Measurements from ENCODE around the gene CYB5R2. TPM values are rescaled to one million over a fixed set of nuclear protein-coding genes. Genes with fewer than 3 reads are reported as not detected.

CYB5R2 gene
- polyA plus RNA-seq, 1 experiment = 7.3 TPM

DNA sequence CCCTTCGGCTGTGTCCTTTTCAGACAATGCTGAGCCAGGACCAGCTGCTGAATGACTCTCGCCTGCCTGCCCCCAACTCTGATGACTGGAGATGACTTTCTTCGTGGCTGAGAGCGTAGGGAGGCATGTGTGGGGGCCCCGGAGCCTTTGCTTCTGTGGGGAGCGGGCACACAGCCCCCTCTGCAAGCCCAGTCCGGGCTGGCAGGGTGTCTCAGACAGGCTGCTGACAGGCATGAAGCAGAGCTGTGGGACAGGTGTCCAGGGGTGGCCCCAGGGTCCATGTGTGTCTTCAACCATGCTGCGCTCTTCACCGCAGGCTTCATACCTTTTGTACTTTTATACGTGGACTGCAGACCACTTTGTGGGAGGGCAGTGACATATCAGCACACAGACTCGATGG, 16.6 kb downstream of the CYB5R2 start:
- no peak for DNase-seq (ENCODE audit: low read depth, low spot score)
- TF ChIP-seq, protein P1, sequence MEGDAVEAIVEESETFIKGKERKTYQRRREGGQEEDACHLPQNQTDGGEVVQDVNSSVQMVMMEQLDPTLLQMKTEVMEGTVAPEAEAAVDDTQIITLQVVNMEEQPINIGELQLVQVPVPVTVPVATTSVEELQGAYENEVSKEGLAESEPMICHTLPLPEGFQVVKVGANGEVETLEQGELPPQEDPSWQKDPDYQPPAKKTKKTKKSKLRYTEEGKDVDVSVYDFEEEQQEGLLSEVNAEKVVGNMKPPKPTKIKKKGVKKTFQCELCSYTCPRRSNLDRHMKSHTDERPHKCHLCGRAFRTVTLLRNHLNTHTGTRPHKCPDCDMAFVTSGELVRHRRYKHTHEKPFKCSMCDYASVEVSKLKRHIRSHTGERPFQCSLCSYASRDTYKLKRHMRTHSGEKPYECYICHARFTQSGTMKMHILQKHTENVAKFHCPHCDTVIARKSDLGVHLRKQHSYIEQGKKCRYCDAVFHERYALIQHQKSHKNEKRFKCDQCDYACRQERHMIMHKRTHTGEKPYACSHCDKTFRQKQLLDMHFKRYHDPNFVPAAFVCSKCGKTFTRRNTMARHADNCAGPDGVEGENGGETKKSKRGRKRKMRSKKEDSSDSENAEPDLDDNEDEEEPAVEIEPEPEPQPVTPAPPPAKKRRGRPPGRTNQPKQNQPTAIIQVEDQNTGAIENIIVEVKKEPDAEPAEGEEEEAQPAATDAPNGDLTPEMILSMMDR (IDR thresholded peaks at IDR 0.05; ENCODE audit: low read depth, low read length) = no peak
- POLR2A ChIA-PET = interaction anchor here (0.5 to 1.2 kb wide), 3 partner anchors 61 to 85 kb away, joined by 5 to 6 read pairs (median 6); no protein-coding TSS in a partner anchor

DNA sequence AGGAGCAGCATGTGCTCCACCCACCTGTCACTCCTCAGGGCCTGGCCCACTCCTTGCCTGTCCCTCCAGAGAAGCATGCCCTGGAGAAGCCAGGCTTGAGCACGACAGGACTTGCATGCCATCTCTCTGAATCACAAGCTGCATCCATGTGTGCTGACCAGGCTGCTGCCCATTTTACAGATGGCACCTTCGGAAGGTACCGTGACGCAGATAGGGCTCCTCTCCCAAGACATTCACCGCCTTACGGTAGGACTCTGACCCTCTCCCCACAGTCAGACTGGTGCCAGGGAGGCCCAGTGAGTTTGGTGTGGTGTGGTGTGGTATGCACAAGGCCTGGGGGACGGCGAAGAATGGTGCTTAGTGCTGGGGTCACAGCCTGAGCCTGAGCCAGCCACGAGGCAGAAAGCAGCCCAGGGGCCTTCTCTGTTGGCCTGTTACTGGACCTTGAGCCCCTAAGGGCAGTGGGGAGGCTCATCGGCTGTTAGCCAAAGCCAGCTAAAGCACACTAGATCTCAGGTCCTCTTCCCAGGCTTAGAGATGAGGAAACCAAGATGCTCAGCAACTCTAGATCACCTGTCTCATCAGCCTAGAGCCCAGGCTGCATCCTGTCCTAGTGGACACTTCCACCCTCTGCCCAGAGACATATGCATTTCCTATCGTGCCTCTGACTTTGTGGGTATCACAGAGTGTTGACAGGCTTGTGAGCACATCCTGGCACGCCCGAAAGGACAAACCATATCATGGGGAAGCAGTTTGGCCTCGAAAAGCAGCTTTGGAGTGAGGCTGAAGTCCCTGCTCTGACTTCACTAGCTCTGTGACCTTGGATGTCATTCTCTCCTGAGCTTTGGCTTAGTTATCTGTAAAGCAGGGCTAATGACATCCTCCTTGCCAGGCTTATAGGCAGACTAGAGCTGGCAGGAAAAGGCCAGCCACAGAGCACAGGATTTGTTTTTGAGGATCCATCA, 17.8 kb downstream of the CYB5R2 start:
- Histone ChIP-seq H3K9me3 (ENCODE audit: control insufficient read depth, insufficient read depth, low read length) (no peaks in the 10 kb centered on the region), H3K27me3 (ENCODE audit: control insufficient read depth, insufficient read depth, low read length) (no peaks in the 10 kb centered on the region), H3K4me3 (ENCODE audit: low read depth, low read length) (no peak overlapping the region), H3K27ac (ENCODE audit: low read depth, low read length) (no peak overlapping the region)
- ChIA-PET POLR2A (no interaction called here), CTCF (interaction anchor here (0.9 to 8.8 kb wide), 3 partner anchors 10 to 82 kb away, joined by 3 to 184 read pairs (median 12); no protein-coding TSS in a partner anchor)
- TF ChIP-seq, protein P1 (IDR thresholded peaks at IDR 0.05; ENCODE audit: low read depth, low read length) = no peak
- DNase-seq (ENCODE audit: low read depth, low spot score) = no peak

More for the DNA sequence above, 16.6 kb downstream of the CYB5R2 start:
- no peak overlapping the region for H3K4me3 ChIP-seq (ENCODE audit: low read depth, low read length)
- no peak overlapping the region for H3K27ac ChIP-seq (ENCODE audit: low read depth, low read length)
- CTCF ChIA-PET = interaction anchor here (0.6 to 8.8 kb wide), 24 partner anchors 9 to 559 kb away, joined by 3 to 184 read pairs (median 4); partner anchors contain the start of gene PPFIBP2
- no peaks in the 10 kb centered on the region for H3K9me3 ChIP-seq (ENCODE audit: control insufficient read depth, insufficient read depth, low read length)
- H3K27me3 ChIP-seq (ENCODE audit: control insufficient read depth, insufficient read depth, low read length) = no peaks in the 10 kb centered on the region

DNA sequence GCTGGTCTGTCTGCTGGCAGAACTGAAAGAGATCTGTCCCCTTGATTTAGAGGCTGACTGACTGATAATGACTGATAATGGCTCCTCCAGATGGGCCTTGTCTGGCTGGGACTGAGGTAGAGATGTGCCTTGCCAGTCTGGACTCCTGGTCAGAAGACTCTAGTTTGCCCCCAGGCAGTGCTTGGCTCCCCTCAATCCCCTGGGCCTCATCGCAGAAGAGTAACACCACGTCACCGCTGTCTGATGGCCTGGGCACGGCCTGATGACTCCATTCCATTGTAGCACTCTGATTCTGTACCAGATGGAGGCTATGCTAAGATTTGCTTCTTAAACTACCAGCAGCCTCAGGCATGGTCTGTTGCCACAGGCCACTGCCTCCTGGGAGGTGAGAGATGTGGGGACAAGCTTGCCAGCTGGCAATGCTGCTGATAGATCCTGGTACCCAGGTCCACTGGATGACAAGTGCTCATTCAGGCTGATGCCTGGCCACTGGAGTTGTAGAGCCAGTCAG, 19.1 kb downstream of the CYB5R2 start:
- CTCF ChIA-PET = interaction anchor here (8.8 kb wide), 1 partner anchor 81 kb away, joined by 184 read pairs; no protein-coding TSS in a partner anchor
- TF ChIP-seq, protein P1 (IDR thresholded peaks at IDR 0.05; ENCODE audit: low read depth, low read length) = no peak
- POLR2A ChIA-PET = no interaction called here

DNA sequence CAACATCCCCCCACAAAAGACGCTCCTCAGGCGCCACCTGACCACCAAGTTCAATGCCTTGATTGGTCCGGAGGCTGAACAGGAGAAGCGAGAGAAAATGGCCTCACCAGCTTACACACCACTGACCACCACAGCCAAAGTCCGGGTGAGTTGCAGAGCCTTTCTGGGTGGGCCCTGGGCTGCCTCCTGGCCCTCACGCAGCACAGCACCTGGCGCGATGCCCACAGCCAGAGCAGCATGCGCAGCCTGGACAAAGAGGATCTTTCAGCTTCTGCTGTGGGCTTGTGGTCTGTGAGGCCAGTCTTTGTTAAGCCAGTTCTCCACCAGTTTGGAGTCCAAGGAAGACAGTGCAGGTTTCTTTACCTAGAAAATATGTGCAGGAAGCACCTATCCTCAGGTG, 21.6 kb downstream of the CYB5R2 start:
- Histone ChIP-seq H3K27me3 (ENCODE audit: control insufficient read depth, insufficient read depth, low read length) (no peaks in the 10 kb centered on the region), H3K27ac (ENCODE audit: low read depth, low read length) (no peak overlapping the region), H3K4me3 (ENCODE audit: low read depth, low read length) (no peak overlapping the region), H3K9me3 (ENCODE audit: control insufficient read depth, insufficient read depth, low read length) (no peaks in the 10 kb centered on the region)
- TF ChIP-seq, protein P1 (IDR thresholded peaks at IDR 0.05; ENCODE audit: low read depth, low read length) = no peak
- no peak for DNase-seq (ENCODE audit: low read depth, low spot score)
- ChIA-PET CTCF (interaction anchor here (8.8 kb wide), 1 partner anchor 79 kb away, joined by 184 read pairs; no protein-coding TSS in a partner anchor), POLR2A (no interaction called here)

More for the DNA sequence above, 19.1 kb downstream of the CYB5R2 start:
- Histone ChIP-seq H3K4me3 (ENCODE audit: low read depth, low read length) (no peak overlapping the region), H3K27ac (ENCODE audit: low read depth, low read length) (no peak overlapping the region), H3K9me3 (ENCODE audit: control insufficient read depth, insufficient read depth, low read length) (no peaks in the 10 kb centered on the region), H3K27me3 (ENCODE audit: control insufficient read depth, insufficient read depth, low read length) (no peaks in the 10 kb centered on the region)
- no peak for DNase-seq (ENCODE audit: low read depth, low spot score)

All from AG04450 (cell line).